MG63 (cell line): Measurements from ENCODE around the gene TRIM56. TPM values are rescaled to one million over a fixed set of nuclear protein-coding genes. Genes with fewer than 3 reads are reported as not detected.
A peak's percentile ranks its signal among the peaks of the same experiment; 100 is the strongest.
"Not testable (repeated sequence)": the region's sequence is repeated elsewhere in the genome, so short reads cannot be mapped to it uniquely, and the experiment has no call there.

Experiments used
- DNase-seq: peaks from one replicate; pipeline ENCODE4 v3.0.0-alpha.2; 2020
- H3K27me3 ChIP-seq: fragments of 250-450 bp; sonication (Bioruptor Pico); 2 replicates; pipeline ENCODE4 v1.5.1; 2020; ENCODE audit warnings: mild to moderate bottlenecking, moderate library complexity
- H3K36me3 ChIP-seq: fragments of 250-450 bp; sonication (Bioruptor Pico); 2 replicates; pipeline ENCODE4 v1.5.1; 2020; ENCODE audit warnings: mild to moderate bottlenecking, moderate library complexity
- H3K4me3 ChIP-seq: fragments of 250-450 bp; sonication (Bioruptor Pico); 2 replicates; pipeline ENCODE4 v1.5.1; 2020; ENCODE audit warnings: mild to moderate bottlenecking, moderate library complexity
- H3K9me3 ChIP-seq: fragments of 250-450 bp; sonication (Bioruptor Pico); 2 replicates; pipeline ENCODE4 v1.5.1; 2020; ENCODE audit warnings: mild to moderate bottlenecking, moderate library complexity
- total RNA-seq: library from RNA; depleted of rRNA; stranded (reverse); fragments of >200 nt; shearing (Covaris generic); gene quantifications from 2 replicates; pipeline ENCODE4 v1.2.3, GENCODE V29; 2014; ENCODE audit warnings: low replicate concordance

TRIM56 gene
- total RNA-seq, 1 experiment from 2014 or later, result 2.3 TPM

- Histone ChIP-seq H3K4me3 (no peak overlapping the region), H3K9me3 (no peaks in the 10 kb centered on the region), H3K27me3 (no peaks in the 10 kb centered on the region), H3K36me3 (no peaks in the 10 kb centered on the region)
- DNase-seq, result no peak
Observed at GRCh38 chr7:101102026-101102425, 16.7 kb downstream of the TRIM56 start.

- not testable (repeated sequence) for DNase-seq, H3K9me3 ChIP-seq, H3K4me3 ChIP-seq, H3K27me3 ChIP-seq, H3K36me3 ChIP-seq
Observed at GRCh38 chr7:101103701-101104100, 18.4 kb downstream of the TRIM56 start.

- no peaks in the 10 kb centered on the region for H3K36me3 ChIP-seq
- no peak for DNase-seq
- no peaks in the 10 kb centered on the region for H3K27me3 ChIP-seq
- no peaks in the 10 kb centered on the region for H3K9me3 ChIP-seq
- no peak overlapping the region for H3K4me3 ChIP-seq
Observed at GRCh38 chr7:101104193-101104713, 19.0 kb downstream of the TRIM56 start.

- H3K27me3 ChIP-seq, result no peaks in the 10 kb centered on the region
- no peaks in the 10 kb centered on the region for H3K9me3 ChIP-seq
- H3K4me3 ChIP-seq, result no peak overlapping the region
- H3K36me3 ChIP-seq, result no peaks in the 10 kb centered on the region
- DNase-seq, result peak; percentile 61
Observed at GRCh38 chr7:101104799-101105198, 19.5 kb downstream of the TRIM56 start.

GRCh38 chr7:101105248-101105647, 20.0 kb downstream of the TRIM56 start:
- not testable (repeated sequence) for H3K4me3 ChIP-seq, DNase-seq, H3K27me3 ChIP-seq, H3K9me3 ChIP-seq, H3K36me3 ChIP-seq

- DNase-seq, result no peak
- Histone ChIP-seq H3K36me3 (no peaks in the 10 kb centered on the region), H3K4me3 (no peak overlapping the region), H3K27me3 (no peaks in the 10 kb centered on the region), H3K9me3 (no peaks in the 10 kb centered on the region)
Observed at GRCh38 chr7:101106386-101106785, 21.1 kb downstream of the TRIM56 start.

- Histone ChIP-seq H3K9me3 (no peaks in the 10 kb centered on the region), H3K36me3 (no peaks in the 10 kb centered on the region), H3K4me3 (no peak overlapping the region), H3K27me3 (no peaks in the 10 kb centered on the region)
- DNase-seq, result no peak
Observed at GRCh38 chr7:101108330-101108857, 23.1 kb downstream of the TRIM56 start.

GRCh38 chr7:101108961-101109360, 23.7 kb downstream of the TRIM56 start:
- no peak overlapping the region for H3K4me3 ChIP-seq
- H3K36me3 ChIP-seq, result no peaks in the 10 kb centered on the region
- no peaks in the 10 kb centered on the region for H3K9me3 ChIP-seq
- H3K27me3 ChIP-seq, result no peaks in the 10 kb centered on the region
- DNase-seq, result peak; percentile 50

- no peaks in the 10 kb centered on the region for H3K27me3 ChIP-seq
- no peaks in the 10 kb centered on the region for H3K9me3 ChIP-seq
- DNase-seq, result no peak
- H3K36me3 ChIP-seq, result no peaks in the 10 kb centered on the region
- H3K4me3 ChIP-seq, result no peak overlapping the region
Observed at GRCh38 chr7:101109368-101109767, 24.1 kb downstream of the TRIM56 start.

GRCh38 chr7:101111261-101111660, 26.0 kb downstream of the TRIM56 start:
- no peaks in the 10 kb centered on the region for H3K36me3 ChIP-seq
- no peak for DNase-seq
- H3K27me3 ChIP-seq, result no peaks in the 10 kb centered on the region
- H3K4me3 ChIP-seq, result no peak overlapping the region
- no peaks in the 10 kb centered on the region for H3K9me3 ChIP-seq

GRCh38 chr7:101112233-101112632, 27.0 kb downstream of the TRIM56 start:
- H3K9me3 ChIP-seq, result no peaks in the 10 kb centered on the region
- no peaks in the 10 kb centered on the region for H3K36me3 ChIP-seq
- no peaks in the 10 kb centered on the region for H3K27me3 ChIP-seq
- H3K4me3 ChIP-seq, result no peak overlapping the region
- no peak for DNase-seq

- not testable (repeated sequence) for H3K9me3 ChIP-seq, H3K27me3 ChIP-seq, DNase-seq, H3K4me3 ChIP-seq, H3K36me3 ChIP-seq
Observed at GRCh38 chr7:101113140-101113539, 27.9 kb downstream of the TRIM56 start.

- H3K36me3 ChIP-seq, result no peaks in the 10 kb centered on the region
- no peak for DNase-seq
Observed at GRCh38 chr7:101113836-101114235, 28.6 kb downstream of the TRIM56 start.

GRCh38 chr7:101114492-101114891, 29.2 kb downstream of the TRIM56 start:
- Histone ChIP-seq H3K27me3 (no peaks in the 10 kb centered on the region), H3K36me3 (no peaks in the 10 kb centered on the region), H3K9me3 (no peaks in the 10 kb centered on the region), H3K4me3 (no peak overlapping the region)
- peak; percentile 52 for DNase-seq

More at GRCh38 chr7:101113836-101114235, 28.6 kb downstream of the TRIM56 start:
- no peaks in the 10 kb centered on the region for H3K27me3 ChIP-seq
- H3K9me3 ChIP-seq, result no peaks in the 10 kb centered on the region
- no peak overlapping the region for H3K4me3 ChIP-seq

- Histone ChIP-seq H3K27me3 (no peaks in the 10 kb centered on the region), H3K9me3 (no peaks in the 10 kb centered on the region), H3K36me3 (no peaks in the 10 kb centered on the region), H3K4me3 (no peak overlapping the region)
- DNase-seq, result no peak
Observed at GRCh38 chr7:101115215-101115614, 29.9 kb downstream of the TRIM56 start.

- H3K36me3 ChIP-seq, result no peaks in the 10 kb centered on the region
- DNase-seq, result peak; percentile 26
- H3K27me3 ChIP-seq, result no peaks in the 10 kb centered on the region
Observed at GRCh38 chr7:101116898-101117297, 31.6 kb downstream of the TRIM56 start.

GRCh38 chr7:101118856-101119255, 33.6 kb downstream of the TRIM56 start:
- Histone ChIP-seq H3K9me3 (no peaks in the 10 kb centered on the region), H3K4me3 (no peak overlapping the region), H3K27me3 (no peaks in the 10 kb centered on the region), H3K36me3 (no peaks in the 10 kb centered on the region)
- DNase-seq, result no peak

More at GRCh38 chr7:101116898-101117297, 31.6 kb downstream of the TRIM56 start:
- no peak overlapping the region for H3K4me3 ChIP-seq
- no peaks in the 10 kb centered on the region for H3K9me3 ChIP-seq

- H3K27me3 ChIP-seq, result no peaks in the 10 kb centered on the region
- H3K9me3 ChIP-seq, result no peaks in the 10 kb centered on the region
- no peaks in the 10 kb centered on the region for H3K36me3 ChIP-seq
- H3K4me3 ChIP-seq, result no peak overlapping the region
- no peak for DNase-seq
Observed at GRCh38 chr7:101119876-101120275, 34.6 kb downstream of the TRIM56 start.
